Mesenchymal stem cell (in vitro differentiated cells and primary cell): ENCODE measurements around the gene CXCL9. TPM values are rescaled to one million over a fixed set of nuclear protein-coding genes. Genes with fewer than 3 reads are reported as not detected.

Experiments
- DNase-seq: peaks from one replicate; pipeline ENCODE4 v3.0.0-alpha.2; 2013
- H2AFZ ChIP-seq: one replicate; pipeline ENCODE4 v1.6.1; 2013; ENCODE audit warnings: low read depth, mild to moderate bottlenecking, control low read depth, inconsistent platforms, low read length, moderate library complexity
- H2AK5ac ChIP-seq: 2 replicates; pipeline ENCODE4 v1.6.1; 2013; ENCODE audit warnings: low read length, moderate library complexity, mild to moderate bottlenecking, inconsistent platforms; ENCODE audit not compliant: severe bottlenecking
- H2BK120ac ChIP-seq: one replicate; pipeline ENCODE4 v1.6.1; 2013; ENCODE audit warnings: low read depth, mild to moderate bottlenecking, inconsistent platforms, low read length, moderate library complexity
- H2BK12ac ChIP-seq, 2 experiments: one replicate each; pipeline ENCODE4 v1.6.1; 2013; ENCODE audit warnings: inconsistent platforms in 2 of 2, low read length in 2 of 2, mild to moderate bottlenecking in 2 of 2, moderate library complexity in 2 of 2, control low read depth in 1 of 2
- H2BK15ac ChIP-seq: one replicate; pipeline ENCODE4 v1.6.1; 2013; ENCODE audit warnings: mild to moderate bottlenecking, low read depth, inconsistent platforms; ENCODE audit not compliant: poor library complexity, severe bottlenecking
- H2BK5ac ChIP-seq: 2 replicates; pipeline ENCODE4 v1.6.1; 2013; ENCODE audit warnings: low read depth, mild to moderate bottlenecking, low read length, control low read depth, inconsistent platforms; ENCODE audit not compliant: poor library complexity, severe bottlenecking
- H3K14ac ChIP-seq, 2 experiments: one replicate each; pipeline ENCODE4 v1.6.1; 2013; ENCODE audit warnings: inconsistent platforms in 2 of 2, low read length in 2 of 2, control low read depth in 1 of 2, mild to moderate bottlenecking in 1 of 2, moderate library complexity in 1 of 2
- H3K18ac ChIP-seq, 2 experiments: one replicate each; pipeline ENCODE4 v1.6.1; 2013; ENCODE audit warnings: inconsistent platforms in 2 of 2, low read length in 2 of 2, control low read depth in 1 of 2, low read depth in 1 of 2, mild to moderate bottlenecking in 1 of 2
- H3K23ac ChIP-seq, 2 experiments: one replicate each; pipeline ENCODE4 v1.6.1; 2013; ENCODE audit warnings: inconsistent platforms in 2 of 2, low read length in 2 of 2, mild to moderate bottlenecking in 2 of 2, moderate library complexity in 2 of 2, control low read depth in 1 of 2
- H3K27ac ChIP-seq: 2 replicates; pipeline ENCODE4 v1.5.1; 2013; ENCODE audit warnings: mild to moderate bottlenecking, moderate library complexity, low read length, control low read depth, inconsistent platforms; ENCODE audit not compliant: poor library complexity, severe bottlenecking
- H3K27me3 ChIP-seq, 2 experiments: 2 replicates each; pipeline versions ENCODE4 v1.6.1 to v1.7.0; 2013; ENCODE audit warnings: low read length in 2 of 2, mild to moderate bottlenecking in 2 of 2, moderate library complexity in 2 of 2, control low read depth in 1 of 2, inconsistent platforms in 1 of 2; ENCODE audit not compliant: control insufficient read depth in 1 of 2, insufficient read depth in 1 of 2
- H3K36me3 ChIP-seq, 2 experiments: 2 replicates each; pipeline versions ENCODE4 v1.6.1 to v1.7.0; 2013; ENCODE audit warnings: low read length in 2 of 2, control low read depth in 1 of 2, inconsistent platforms in 1 of 2, low read depth in 1 of 2, mild to moderate bottlenecking in 1 of 2; ENCODE audit not compliant: insufficient read depth in 2 of 2, control insufficient read depth in 1 of 2
- H3K4ac ChIP-seq, 2 experiments: one replicate each; pipeline ENCODE4 v1.6.1; 2013; ENCODE audit warnings: inconsistent platforms in 2 of 2, low read length in 2 of 2, mild to moderate bottlenecking in 2 of 2, moderate library complexity in 2 of 2, control low read depth in 1 of 2, low read depth in 1 of 2
- H3K4me1 ChIP-seq: 2 replicates; pipeline ENCODE4 v1.6.1; 2013; ENCODE audit warnings: low read depth, low read length, control low read depth; ENCODE audit not compliant: control insufficient read depth, insufficient read depth
- H3K4me2 ChIP-seq: 2 replicates; pipeline ENCODE4 v1.6.1; 2013; ENCODE audit warnings: low read length, mild to moderate bottlenecking, inconsistent platforms; ENCODE audit not compliant: poor library complexity, severe bottlenecking
- H3K4me3 ChIP-seq, 2 experiments: 2 replicates each; pipeline versions ENCODE4 v1.5.1 to v1.7.0; 2013; ENCODE audit warnings: low read length in 2 of 2, mild to moderate bottlenecking in 2 of 2, control low read depth in 1 of 2, low read depth in 1 of 2; ENCODE audit not compliant: insufficient read depth in 1 of 2
- H3K79me1 ChIP-seq: replicated peaks from 2 replicates; pipeline ENCODE4 v1.6.1; 2013; ENCODE audit warnings: mild to moderate bottlenecking, control low read depth, low read length, inconsistent platforms; ENCODE audit not compliant: poor library complexity, severe bottlenecking
- H3K9ac ChIP-seq: 2 replicates; pipeline ENCODE4 v1.7.0; 2013; ENCODE audit warnings: mild to moderate bottlenecking, low read length, moderate library complexity
- H3K9me3 ChIP-seq: 2 replicates; pipeline ENCODE4 v1.7.0; 2013; ENCODE audit warnings: mild to moderate bottlenecking, low read length; ENCODE audit not compliant: control insufficient read depth
- H4K8ac ChIP-seq: one replicate; pipeline ENCODE4 v1.6.1; 2013; ENCODE audit warnings: inconsistent platforms, mild to moderate bottlenecking, low read length, moderate library complexity
- H4K91ac ChIP-seq: one replicate; pipeline ENCODE4 v1.6.1; 2013; ENCODE audit warnings: mild to moderate bottlenecking, low read length, inconsistent platforms
- WGBS: methylation state at CpG from one replicate; pipeline ENCODE4 v1.1.7; 2013; ENCODE audit warnings: mixed read lengths; 5-methylcytosine and 5-hydroxymethylcytosine counted together
- polyA plus RNA-seq, 2 experiments: library from polyadenylated mRNA; stranded (reverse); fragments of 200-250 nt; gene quantifications; one replicate each; pipeline ENCODE4 v1.2.3, GENCODE V29; 2013

The CXCL9 gene
- 0.01 TPM for polyA plus RNA-seq (2013, experiment 1 of 2)
- 0.01 TPM for polyA plus RNA-seq (2013, experiment 2 of 2)

DNA sequence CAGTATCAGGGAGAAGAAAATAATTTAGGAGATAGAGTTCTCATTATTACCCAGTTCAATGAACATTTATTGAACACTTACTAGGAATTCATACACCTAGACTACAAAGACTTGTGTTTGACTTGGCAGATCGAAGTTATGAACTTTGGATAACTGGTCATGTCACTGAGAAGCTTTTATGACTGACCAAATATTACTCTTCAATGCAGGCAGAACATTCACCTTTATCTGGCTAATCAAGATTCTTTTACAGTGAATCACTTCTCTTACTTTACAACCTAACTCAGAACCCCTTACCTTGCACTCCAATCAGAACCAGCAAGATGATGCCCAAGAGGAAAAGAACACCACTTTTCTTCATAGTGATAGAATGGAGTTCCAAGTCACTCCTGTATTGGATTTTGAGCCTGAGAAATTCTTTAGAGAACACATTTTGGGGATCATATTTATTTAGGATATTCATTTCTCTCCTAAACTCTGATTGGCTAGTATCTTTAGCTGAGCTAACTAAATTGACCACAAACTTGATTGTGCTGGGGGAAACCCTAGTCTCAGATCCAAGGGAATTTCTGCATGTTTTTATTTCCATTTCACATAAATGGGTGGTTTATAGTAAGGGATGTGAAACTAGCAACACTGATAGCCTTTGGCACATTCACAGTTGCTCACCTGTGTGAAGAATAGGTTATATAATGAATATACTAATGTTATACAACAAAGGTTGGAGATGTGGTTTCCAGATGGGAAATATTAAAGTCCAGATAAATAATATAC is at the start of gene CXCL9:
CXCL9 (minus strand) TSS at position 421 of the 774 bp plus-strand sequence; CDS start at position 361, 60 bp downstream.
- Histone ChIP-seq H3K14ac (no peak within 1 kb of the TSS), H3K36me3 (no peaks in the 10 kb centered on the region), H2BK5ac (no peak within 1 kb of the TSS), H2BK12ac (no peak within 1 kb of the TSS), H3K23ac (no peak within 1 kb of the TSS), H3K79me1 (no peaks in the 10 kb centered on the region), H3K4ac (no peak within 1 kb of the TSS), H2AK5ac (no peak within 1 kb of the TSS), H2AFZ (no peak within 1 kb of the TSS), H2BK120ac (no peak within 1 kb of the TSS), H3K9me3 (no peaks in the 10 kb centered on the region), H4K91ac (no peak within 1 kb of the TSS), H3K27me3 (peaks cover 0 to 8% of the 10 kb centered on the region in 2 experiments), H4K8ac (no peak within 1 kb of the TSS), H3K27ac (no peak within 1 kb of the TSS), H3K4me1 (no peaks in the 10 kb centered on the region), H3K18ac (no peak within 1 kb of the TSS), H3K4me2 (no peak within 1 kb of the TSS), H2BK15ac (no peak within 1 kb of the TSS), H3K9ac (no peak within 1 kb of the TSS), H3K4me3 (no peak within 1 kb of the TSS)
- 69% methylated on average over 1 of the region's 1 CpG for WGBS
- DNase-seq: no peak

DNA sequence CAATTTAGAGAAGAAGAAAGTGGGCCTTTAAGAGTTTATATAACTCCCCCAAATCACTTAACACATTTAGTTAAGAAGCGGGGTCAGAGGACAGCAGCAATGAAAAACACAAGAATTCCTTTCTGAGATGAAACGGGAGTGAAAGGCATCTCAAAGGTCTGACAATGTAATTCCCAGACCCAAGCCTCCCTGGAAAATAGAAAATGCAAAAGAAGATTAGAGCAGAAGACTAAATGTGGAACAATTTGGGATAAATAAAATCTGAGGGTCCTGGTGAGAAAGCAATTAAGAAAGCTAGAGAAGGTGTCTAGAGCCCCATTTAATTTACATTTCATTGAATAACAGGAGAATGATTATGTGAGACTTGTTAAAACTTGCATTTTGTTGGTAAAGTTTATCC is 48.1 kb upstream of the CXCL9 start:
- H2BK5ac ChIP-seq: no peak overlapping the region
- no peak overlapping the region for H3K23ac ChIP-seq
- no peak overlapping the region for H3K4ac ChIP-seq
- H2BK15ac ChIP-seq: no peak overlapping the region
- H2AK5ac ChIP-seq: no peak overlapping the region
- H3K27ac ChIP-seq: no peak overlapping the region
- H3K79me1 ChIP-seq: no peaks in the 10 kb centered on the region
- H2AFZ ChIP-seq: no peak overlapping the region
- no peak overlapping the region for H3K18ac ChIP-seq
- H3K14ac ChIP-seq: no peak overlapping the region
- no peaks in the 10 kb centered on the region for H3K4me1 ChIP-seq
- no peak overlapping the region for H3K4me2 ChIP-seq
- no peak overlapping the region for H2BK12ac ChIP-seq
- H2BK120ac ChIP-seq: no peak overlapping the region
- H3K4me3 ChIP-seq: no peak overlapping the region
- H4K91ac ChIP-seq: no peak overlapping the region
- no peaks in the 10 kb centered on the region for H3K9me3 ChIP-seq
- DNase-seq: no peak
- WGBS: 42% methylated on average over 2 of the region's 2 CpGs
- H3K36me3 ChIP-seq: no peaks in the 10 kb centered on the region
- peaks cover 7 to 18% of the 10 kb centered on the region in 2 experiments for H3K27me3 ChIP-seq
- H4K8ac ChIP-seq: no peak overlapping the region
- H3K9ac ChIP-seq: no peak overlapping the region

DNA sequence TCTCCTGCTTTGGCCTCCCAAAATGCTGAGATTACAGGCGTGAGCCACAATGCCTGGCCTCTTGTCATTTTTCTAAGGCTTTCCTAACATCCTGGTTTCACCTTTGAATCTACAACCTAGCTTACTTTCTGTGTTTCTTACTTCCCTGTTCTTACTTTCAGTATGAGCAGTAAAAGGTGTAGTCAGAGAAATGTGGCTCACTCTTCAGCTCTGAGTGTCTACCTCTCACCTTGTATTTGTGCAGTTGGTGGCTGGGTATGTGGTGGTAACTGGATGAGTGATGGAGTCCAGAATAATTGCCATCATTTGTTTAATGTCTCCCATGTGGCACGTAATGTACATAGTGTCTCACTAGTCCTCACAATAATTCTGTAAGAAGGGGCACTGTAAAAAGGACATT is 47.7 kb upstream of the CXCL9 start:
- 80% methylated on average over 1 of the region's 2 CpGs for WGBS
- H4K91ac ChIP-seq: no peak overlapping the region
- H2AFZ ChIP-seq: no peak overlapping the region

DNA sequence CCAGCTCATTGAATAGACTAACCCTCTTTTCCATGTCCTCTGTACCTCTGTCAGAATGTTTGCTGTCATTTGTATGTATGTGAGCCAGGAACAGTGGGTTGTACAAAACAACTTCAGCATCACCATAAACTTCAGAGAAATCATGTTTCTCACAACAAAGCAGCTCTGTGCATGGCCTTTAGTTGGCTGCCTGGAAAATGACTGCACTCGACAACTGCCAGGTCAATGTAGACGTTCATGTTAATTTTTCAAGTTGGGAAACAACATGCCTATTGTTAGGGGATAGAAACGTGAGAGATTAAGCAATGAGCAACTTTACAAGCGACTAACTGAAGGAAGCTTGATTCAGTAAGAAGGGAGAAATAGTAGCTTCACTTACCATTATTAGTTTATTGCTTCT is 46.4 kb upstream of the CXCL9 start:
- Histone ChIP-seq H3K18ac (no peak overlapping the region), H2AK5ac (no peak overlapping the region), H3K27ac (no peak overlapping the region), H2BK5ac (no peak overlapping the region), H3K4me2 (no peak overlapping the region), H3K9ac (no peak overlapping the region), H2AFZ (no peak overlapping the region), H4K8ac (no peak overlapping the region), H3K27me3 (peaks cover 7 to 18% of the 10 kb centered on the region in 2 experiments), H3K4ac (no peak overlapping the region), H3K23ac (no peak overlapping the region), H3K9me3 (no peaks in the 10 kb centered on the region), H4K91ac (no peak overlapping the region), H3K36me3 (no peaks in the 10 kb centered on the region), H2BK120ac (no peak overlapping the region), H2BK12ac (no peak overlapping the region), H3K4me1 (no peaks in the 10 kb centered on the region), H3K14ac (no peak overlapping the region), H3K4me3 (no peak overlapping the region), H2BK15ac (no peak overlapping the region), H3K79me1 (no peaks in the 10 kb centered on the region)
- DNase-seq: no peak
- WGBS: 38% methylated on average over 4 of the region's 4 CpGs

More for the DNA sequence above, 47.7 kb upstream of the CXCL9 start:
- no peak overlapping the region for H3K9ac ChIP-seq
- H3K9me3 ChIP-seq: no peaks in the 10 kb centered on the region
- H3K18ac ChIP-seq: no peak overlapping the region
- H3K4ac ChIP-seq: no peak overlapping the region
- no peaks in the 10 kb centered on the region for H3K79me1 ChIP-seq
- H3K4me1 ChIP-seq: no peaks in the 10 kb centered on the region
- no peak overlapping the region for H2BK120ac ChIP-seq
- H3K27ac ChIP-seq: no peak overlapping the region
- H3K27me3 ChIP-seq: peaks cover 7 to 18% of the 10 kb centered on the region in 2 experiments
- DNase-seq: no peak
- no peak overlapping the region for H2AK5ac ChIP-seq
- H2BK15ac ChIP-seq: no peak overlapping the region
- H3K36me3 ChIP-seq: no peaks in the 10 kb centered on the region
- no peak overlapping the region for H3K4me2 ChIP-seq
- H4K8ac ChIP-seq: no peak overlapping the region
- H3K4me3 ChIP-seq: no peak overlapping the region
- H2BK12ac ChIP-seq: no peak overlapping the region
- H3K23ac ChIP-seq: no peak overlapping the region
- no peak overlapping the region for H3K14ac ChIP-seq
- no peak overlapping the region for H2BK5ac ChIP-seq
